SIG-M5 treated with dmso at 0.1 percent for 504 hours (cell line): ENCODE data around the gene MAGEA3.
"Not testable (repeated sequence)": the region's sequence is repeated elsewhere in the genome, so short reads cannot be mapped to it uniquely, and the experiment has no call there.

ENCODE experiments used
- DNase-seq: peaks from one replicate; lab custom pipeline; 2025; ENCODE audit not compliant: unreplicated experiment; lab: John Stamatoyannopoulos, UW

The MAGEA3 gene

DNA sequence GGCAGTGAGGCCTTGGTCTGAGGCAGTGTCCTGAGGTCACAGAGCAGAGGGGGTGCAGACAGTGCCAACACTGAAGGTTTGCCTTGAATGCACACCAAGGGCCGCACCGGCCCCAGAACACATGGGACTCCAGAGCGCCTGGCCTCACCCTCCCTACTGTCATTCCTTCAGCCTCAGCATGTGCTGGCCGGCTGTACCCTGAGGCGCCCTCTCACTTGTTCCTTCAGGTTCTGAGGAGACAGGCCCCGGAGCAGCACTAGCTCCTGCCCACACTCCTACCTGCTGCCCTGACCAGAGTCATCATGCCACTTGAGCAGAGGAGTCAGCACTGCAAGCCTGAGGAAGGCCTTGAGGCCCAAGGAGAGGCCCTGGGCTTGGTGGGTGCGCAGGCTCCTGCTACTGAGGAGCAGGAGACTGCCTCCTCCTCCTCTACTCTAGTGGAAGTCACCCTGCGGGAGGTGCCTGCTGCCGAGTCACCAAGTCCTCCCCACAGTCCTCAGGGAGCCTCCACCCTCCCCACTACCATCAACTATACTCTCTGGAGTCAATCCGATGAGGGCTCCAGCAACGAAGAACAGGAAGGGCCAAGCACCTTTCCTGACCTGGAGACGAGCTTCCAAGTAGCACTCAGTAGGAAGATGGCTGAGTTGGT, 37.4 kb downstream of the MAGEA3 start:
- no peak for DNase-seq

DNA sequence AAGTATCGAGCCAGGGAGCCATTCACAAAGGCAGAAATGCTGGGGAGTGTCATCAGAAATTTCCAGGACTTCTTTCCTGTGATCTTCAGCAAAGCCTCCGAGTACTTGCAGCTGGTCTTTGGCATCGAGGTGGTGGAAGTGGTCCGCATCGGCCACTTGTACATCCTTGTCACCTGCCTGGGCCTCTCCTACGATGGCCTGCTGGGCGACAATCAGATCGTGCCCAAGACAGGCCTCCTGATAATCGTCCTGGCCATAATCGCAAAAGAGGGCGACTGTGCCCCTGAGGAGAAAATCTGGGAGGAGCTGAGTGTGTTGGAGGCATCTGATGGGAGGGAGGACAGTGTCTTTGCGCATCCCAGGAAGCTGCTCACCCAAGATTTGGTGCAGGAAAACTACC, 37.9 kb downstream of the MAGEA3 start:
- DNase-seq, result not testable (repeated sequence)

DNA sequence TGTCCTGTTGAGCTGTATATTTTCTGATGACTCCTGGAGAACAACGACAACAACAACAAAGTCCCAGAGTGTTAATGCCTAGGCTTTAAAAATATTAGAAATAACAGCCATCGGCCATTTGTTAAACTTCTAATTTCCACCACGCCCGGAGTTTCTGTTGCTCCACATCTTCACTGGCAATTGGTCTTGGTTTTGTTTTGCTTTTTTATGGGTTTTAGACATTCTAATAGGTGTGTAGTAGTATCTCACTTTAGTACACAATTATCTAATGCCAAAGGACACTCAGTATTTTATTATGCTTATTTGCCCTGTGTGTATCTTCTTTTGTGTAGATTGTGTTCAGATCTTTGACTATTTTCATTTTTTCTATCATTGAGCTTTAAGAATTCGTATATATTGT, 40.0 kb downstream of the MAGEA3 start:
- no peak for DNase-seq
